Small intestine (tissue), 7 donors: Measurements from ENCODE around the gene CTNNAL1. TPM values are rescaled to one million over a fixed set of nuclear protein-coding genes. Genes with fewer than 3 reads are reported as not detected.

Source experiments
- DNase-seq, 2 donors: peaks; one replicate each; pipeline versions ENCODE4 v3.0.0 to v3.0.0-alpha.2; 2013
- FAIRE-seq: peaks from 2 replicates; lab custom pipeline; 2012; peaks lifted over from hg19 to GRCh38; lab: Jason Lieb, UNC
- H3K27ac ChIP-seq, 3 donors: one replicate each; pipeline ENCODE4 v1.5.1; 2013; ENCODE audit warnings: low read length in 2 of 3, mild to moderate bottlenecking in 2 of 3, control low read depth in 1 of 3, inconsistent platforms in 1 of 3, low read depth in 1 of 3, moderate library complexity in 1 of 3
- H3K27me3 ChIP-seq, 3 donors: one replicate each; pipeline ENCODE4 v1.6.1; 2013; ENCODE audit warnings: low read length in 3 of 3, inconsistent platforms in 1 of 3; ENCODE audit not compliant: control insufficient read depth in 3 of 3, insufficient read depth in 3 of 3
- H3K36me3 ChIP-seq, 3 donors: one replicate each; pipeline ENCODE4 v1.6.1; 2013; ENCODE audit warnings: low read length in 3 of 3, inconsistent platforms in 1 of 3, low read depth in 1 of 3, mild to moderate bottlenecking in 1 of 3, moderate library complexity in 1 of 3; ENCODE audit not compliant: control insufficient read depth in 3 of 3, insufficient read depth in 2 of 3
- H3K4me1 ChIP-seq, 3 donors: one replicate each; pipeline ENCODE4 v1.6.1; 2013; ENCODE audit warnings: low read length in 2 of 3, inconsistent platforms in 1 of 3, low read depth in 1 of 3, mild to moderate bottlenecking in 1 of 3, moderate library complexity in 1 of 3; ENCODE audit not compliant: control insufficient read depth in 3 of 3, insufficient read depth in 2 of 3
- H3K4me3 ChIP-seq, 3 donors: one replicate each; pipeline ENCODE4 v1.5.1; 2013; ENCODE audit warnings: low read length in 3 of 3, control low read depth in 1 of 3, inconsistent platforms in 1 of 3, low read depth in 1 of 3, mild to moderate bottlenecking in 1 of 3, moderate library complexity in 1 of 3
- H3K9me3 ChIP-seq, 2 donors: one replicate each; pipeline ENCODE4 v1.6.1; 2013; ENCODE audit warnings: low read depth in 1 of 2, low read length in 1 of 2; ENCODE audit not compliant: control insufficient read depth in 2 of 2, insufficient read depth in 1 of 2
- WGBS, 3 donors: extraction: QIAGEN DNeasy Blood & Tissue Kit; methylation state at CpG; one replicate each; pipeline ENCODE4 v1.1.7; 2013; 5-methylcytosine and 5-hydroxymethylcytosine counted together
- polyA plus RNA-seq, 4 donors: library from polyadenylated mRNA; stranded (reverse) in 3 of 4; unstranded in 1 of 4; fragments of 200-250 nt in 3 of 4; fragments of 120-200 nt in 1 of 4; gene quantifications; one replicate each; pipeline versions ENCODE4 v1.2.1 to v1.2.3, GENCODE V29; 2013
- donor health status: healthy with polysubstance abuse.
- donor health status: control.
- donor health status: control.
- donor health status: Bipolar disorder and iron deficiency.
- donor health status: healthy.

The CTNNAL1 gene
- polyA plus RNA-seq, 4 donors = 7.8 to 26.6 (median 20.8) TPM

GRCh38 chr9:109013679-109014607 lies 644 bp upstream of the CTNNAL1 start:
- H3K27ac ChIP-seq = peak overlapping the region; percentile 44 to 89 (median 75)
- H3K27me3 ChIP-seq = no peaks in the 10 kb centered on the region
- FAIRE-seq = no peak
- H3K4me1 ChIP-seq = peaks cover 0 to 21% (median 3%) of the 10 kb centered on the region in 3 donors
- peak overlapping the region; percentile 55 to 87 (median 64) for H3K4me3 ChIP-seq
- peaks cover 0 to 2% of the 10 kb centered on the region in 2 donors for H3K9me3 ChIP-seq
- peak in 1 of 2 donors; percentile 13 for DNase-seq
- WGBS, 3 donors = 25 to 34% (median 29%) methylated on average over 16 to 19 of the region's 19 CpGs
- peaks cover 0 to 7% (median under 1%) of the 10 kb centered on the region in 3 donors for H3K36me3 ChIP-seq

GRCh38 chr9:109012009-109012875 lies 1.1 kb downstream of the CTNNAL1 start:
- WGBS, 3 donors = 3 to 6% (median 4%) methylated on average over 23 to 29 of the region's 29 CpGs
- no peak for FAIRE-seq
- Histone ChIP-seq H3K27ac (peak overlapping the region in 2 of 3 donors; percentile 79 to 88), H3K27me3 (no peaks in the 10 kb centered on the region), H3K4me3 (peak overlapping the region; percentile 64 to 87 (median 72)), H3K9me3 (peaks cover 0 to 2% of the 10 kb centered on the region in 2 donors), H3K4me1 (peaks cover 0 to 21% (median 3%) of the 10 kb centered on the region in 3 donors), H3K36me3 (no peaks in the 10 kb centered on the region)
- DNase-seq = peak; percentile 74 to 78

GRCh38 chr9:109011231-109011671 lies 2.0 kb downstream of the CTNNAL1 start:
- DNase-seq (no peak), FAIRE-seq (no peak)
- Histone ChIP-seq H3K4me1 (peaks cover 0 to 21% (median 3%) of the 10 kb centered on the region in 3 donors), H3K4me3 (no peak overlapping the region), H3K27ac (no peak overlapping the region), H3K27me3 (no peaks in the 10 kb centered on the region), H3K36me3 (no peaks in the 10 kb centered on the region), H3K9me3 (peaks cover 0 to 2% of the 10 kb centered on the region in 2 donors)

GRCh38 chr9:109010746-109011145 lies 2.6 kb downstream of the CTNNAL1 start:
- H3K27me3 ChIP-seq = no peaks in the 10 kb centered on the region
- H3K4me3 ChIP-seq = no peak overlapping the region
- FAIRE-seq = no peak
- WGBS, 3 donors = 17 to 35% (median 21%) methylated on average over 1 of the region's 1 CpG
- no peaks in the 10 kb centered on the region for H3K36me3 ChIP-seq
- H3K9me3 ChIP-seq = peaks cover 0 to 2% of the 10 kb centered on the region in 2 donors
- peaks cover 0 to 21% (median 3%) of the 10 kb centered on the region in 3 donors for H3K4me1 ChIP-seq
- no peak overlapping the region for H3K27ac ChIP-seq
- DNase-seq = peak; percentile 24 to 32

- DNase-seq (no peak), FAIRE-seq (no peak)
- Histone ChIP-seq H3K4me3 (no peak overlapping the region), H3K4me1 (no peaks in the 10 kb centered on the region), H3K27ac (no peak overlapping the region), H3K9me3 (peaks cover 0 to 20% of the 10 kb centered on the region in 2 donors), H3K27me3 (no peaks in the 10 kb centered on the region), H3K36me3 (no peaks in the 10 kb centered on the region)
- WGBS, 3 donors = 82 to 92% (median 87%) methylated on average over 3 of the region's 3 CpGs
Observed at GRCh38 chr9:109005678-109006077, 7.6 kb downstream of the CTNNAL1 start.

GRCh38 chr9:109003116-109003515 lies 10.2 kb downstream of the CTNNAL1 start:
- WGBS, 3 donors = 71 to 88% (median 73%) methylated on average over 2 of the region's 2 CpGs
- H3K4me3 ChIP-seq = no peak overlapping the region
- no peaks in the 10 kb centered on the region for H3K4me1 ChIP-seq
- peaks cover 0 to 17% of the 10 kb centered on the region in 2 donors for H3K9me3 ChIP-seq
- no peak for DNase-seq
- FAIRE-seq = no peak
- no peak overlapping the region for H3K27ac ChIP-seq
- no peaks in the 10 kb centered on the region for H3K36me3 ChIP-seq
- no peaks in the 10 kb centered on the region for H3K27me3 ChIP-seq

GRCh38 chr9:109002141-109002540 lies 11.2 kb downstream of the CTNNAL1 start:
- WGBS, 3 donors = 96 to 97% (median 97%) methylated on average over 4 of the region's 4 CpGs

GRCh38 chr9:109001275-109001676 lies 12.0 kb downstream of the CTNNAL1 start:
- no peaks in the 10 kb centered on the region for H3K36me3 ChIP-seq
- 83 to 94% (median 87%) methylated on average over 1 of the region's 1 CpG for WGBS, 3 donors
- DNase-seq = peak in 1 of 2 donors; percentile 5
- H3K9me3 ChIP-seq = peaks cover 0 to 17% of the 10 kb centered on the region in 2 donors
- no peak overlapping the region for H3K27ac ChIP-seq
- FAIRE-seq = no peak
- H3K4me3 ChIP-seq = no peak overlapping the region
- H3K27me3 ChIP-seq = no peaks in the 10 kb centered on the region
- peaks cover 0 to 2% (median 0%) of the 10 kb centered on the region in 3 donors for H3K4me1 ChIP-seq

More at GRCh38 chr9:109002141-109002540, 11.2 kb downstream of the CTNNAL1 start:
- Histone ChIP-seq H3K36me3 (no peaks in the 10 kb centered on the region), H3K4me3 (no peak overlapping the region), H3K4me1 (no peaks in the 10 kb centered on the region), H3K9me3 (peaks cover 0 to 17% of the 10 kb centered on the region in 2 donors), H3K27me3 (no peaks in the 10 kb centered on the region), H3K27ac (no peak overlapping the region)
- FAIRE-seq (no peak), DNase-seq (no peak)
